ENCODE measurements around the gene ANKRD23. TPM values are rescaled to one million over a fixed set of nuclear protein-coding genes. Genes with fewer than 3 reads are reported as not detected.
A peak's percentile ranks its signal among the peaks of the same experiment; 100 is the strongest.

Gene ANKRD23
- total and polyA plus RNA-seq, 2 of the 4 experiments (the other 2 are of a cell fraction), result 0.54 to 1.5 TPM

- Histone ChIP-seq H3K27ac (ENCODE audit: insufficient read depth, low read length) (peak overlapping the region; percentile 88), H3K4me1 (ENCODE audit: control insufficient read depth, insufficient read depth, low read length) (peaks cover 7% of the 10 kb centered on the region; the same call in 1 of the 2 replicates), H3K36me3 (ENCODE audit: control insufficient read depth, insufficient read depth, low read length) (peaks cover 35% of the 10 kb centered on the region), H2BK120ac (ENCODE audit: low read depth, low read length) (0 out of 2 replicates have a peak overlapping the region, but pooled peaks have one; percentile 44), H3K18ac (ENCODE audit: low read depth, low read length) (peak overlapping the region; percentile 53; the same call in 1 of the 2 replicates), H3K14ac (replicated peaks; ENCODE audit: low read depth, low read length) (peak overlapping the region; percentile 95), H4K5ac (ENCODE audit: low read depth, low read length) (peak overlapping the region; percentile 48), H3K9me1 (ENCODE audit: insufficient read depth, low read length) (no peaks in the 10 kb centered on the region; the same call in 1 of the 2 replicates), H4K8ac (ENCODE audit: low read depth in 2 of 2, low read length in 2 of 2) (peak overlapping the region; percentile 76 to 84; a peak in 2 of 4 replicates), H3K79me1 (ENCODE audit: low read depth in 1 of 2, low read length in 2 of 2) (peaks cover 5 to 45% of the 10 kb centered on the region in 2 experiments), H3K4me3 (ENCODE audit: insufficient read depth, low read depth, low read length) (peak overlapping the region; percentile 87), H4K91ac (ENCODE audit: insufficient read depth, low read depth, low read length) (peak overlapping the region; percentile 84), H3K9me3 (ENCODE audit: control insufficient read depth, insufficient read depth, low read length) (no peaks in the 10 kb centered on the region), H2BK5ac (ENCODE audit: low read depth, low read length, poor library complexity, severe bottlenecking) (peak overlapping the region; percentile 89), H2AK5ac (ENCODE audit: low read depth, low read length) (peak overlapping the region; percentile 94), H3K23ac (ENCODE audit: low read depth, low read length) (no peak overlapping the region), H2BK15ac (ENCODE audit: low read depth, low read length) (no peak overlapping the region), H3K9ac (ENCODE audit: low read depth, low read length) (peak overlapping the region; percentile 94), H2AK9ac (replicated peaks; ENCODE audit: low read depth, low read length, poor library complexity) (peak overlapping the region; percentile 100), H3K4ac (ENCODE audit: low read depth, low read length) (peak overlapping the region; percentile 95), H3K56ac (ENCODE audit: extremely low read depth, insufficient read depth, low read length) (peak overlapping the region; percentile 80), H4K20me1 (ENCODE audit: insufficient read depth, low read length) (peaks cover 39% of the 10 kb centered on the region), H2BK20ac (ENCODE audit: low read depth, low read length) (no peak overlapping the region), H3K27me3 (ENCODE audit: control insufficient read depth, insufficient read depth, low read length) (no peaks in the 10 kb centered on the region), H2AFZ (replicated peaks; ENCODE audit: low read length, poor library complexity) (peak overlapping the region; percentile 98), H3K4me2 (ENCODE audit: low read depth, low read length) (peak overlapping the region; percentile 94)
- TF ChIP-seq CTCF (conservative IDR thresholded peaks at IDR 0.05; ENCODE audit: low read depth, low read length) (peak; percentile 59), POLR2A (IDR thresholded peaks at IDR 0.05; ENCODE audit: low read depth, low read length) (peak; percentile 70; the same call in 1 of the 2 replicates), SMC3 (IDR thresholded peaks at IDR 0.05; ENCODE audit: low read depth, low read length) (0 out of 2 replicates have a peak, but pooled peaks have one; percentile 7), RAD21 (IDR thresholded peaks at IDR 0.05; ENCODE audit: low read length) (peak; percentile 26), RFX5 (IDR thresholded peaks at IDR 0.05; ENCODE audit: low read depth, low read length) (no peak), MAZ (IDR thresholded peaks at IDR 0.05; ENCODE audit: borderline replicate concordance, low read depth, low read length) (peak; percentile 78), ELK1 (IDR thresholded peaks at IDR 0.05; ENCODE audit: borderline replicate concordance, low read depth, low read length) (no peak), MXI1 (IDR thresholded peaks at IDR 0.05; ENCODE audit: borderline replicate concordance, low read depth, low read length) (0 out of 2 replicates have a peak, but pooled peaks have one; percentile 22), CEBPB (IDR thresholded peaks at IDR 0.05; ENCODE audit: low read depth, low read length) (peak; percentile 93), RCOR1 (IDR thresholded peaks at IDR 0.05; ENCODE audit: insufficient replicate concordance, low read length) (no peak)
- in situ Hi-C loops (cut with MboI; ENCODE audit: low sequenced_read_pairs), result loop anchor here (25.0 kb wide), 1 partner anchor 244 kb away; the partner anchor contains the start of gene ANKRD36
- ATAC-seq (ENCODE audit: low read depth) (peak; percentile 78), DNase-seq (peak; percentile 91)
- no TSS peak for BruUV-seq (replicated peaks)
- dilution Hi-C loops (cut with HindIII; ENCODE audit: low sequenced_read_pairs, unreplicated experiment), result no loop called here
- POLR2A ChIA-PET (ENCODE audit: unreplicated experiment), result interaction anchor here (0.5 to 1.0 kb wide), 3 partner anchors 23 to 551 kb away, joined by 3 read pairs; no protein-coding TSS in a partner anchor
- CTCF ChIA-PET, result interaction anchor here (0.9 to 3.6 kb wide), 5 partner anchors 10 to 282 kb away, joined by 3 to 20 read pairs (median 3); partner anchors contain the start of gene ANKRD39
- intact Hi-C loops (cut with micrococcal nuclease), result loop anchor here (1.0 kb wide), 3 partner anchors 10 to 92 kb away; partner anchors contain the start of gene ANKRD39
- WGBS, 2 experiments (ENCODE audit: extremely low coverage in 2 of 2, insufficient read length in 1 of 2), result 0% methylated on average over 11 of the region's 76 CpGs; no CpG with 5 or more reads in 1 of the 2 experiments
Observed at GRCh38 chr2:96868555-96869280, 24.9 kb upstream of the ANKRD23 start.

All from IMR-90 (cell line).